Activated CD4-positive, alpha-beta memory T cell treated with anti-CD3 and anti-CD28 coated beads, Interleukin-2, amount 10 ng/mL, durations not matched to agents 7 days and 5 days (primary cell): ENCODE results near the gene RBFOX2. TPM values are rescaled to one million over a fixed set of nuclear protein-coding genes. Genes with fewer than 3 reads are reported as not detected.

Experiments
- CTCF ChIA-PET: fragments of 350-600 bp; sonication (Branson Sonifier 250); formaldehyde crosslinking; loops from one replicate; lab custom pipeline; 2021; ENCODE audit warnings: antibody characterized with exemption, inconsistent platforms; lab: Charles Lee
- POLR2A ChIA-PET: fragments of 350-600 bp; sonication (Branson Sonifier 250); formaldehyde crosslinking; loops from one replicate; lab custom pipeline; 2021; ENCODE audit warnings: antibody characterized with exemption; lab: Charles Lee
- DNase-seq: peaks from one replicate; pipeline ENCODE4 v3.0.0-alpha.2; 2020
- H3K27ac Mint-ChIP-seq: one replicate; pipeline ENCODE4 v1.8.0; 2021; ENCODE audit warnings: mild to moderate bottlenecking, mixed read lengths
- H3K27me3 Mint-ChIP-seq: one replicate; pipeline ENCODE4 v1.8.0; 2021; ENCODE audit warnings: mixed read lengths
- H3K36me3 Mint-ChIP-seq: one replicate; pipeline ENCODE4 v1.8.0; 2021; ENCODE audit warnings: low read depth, mixed read lengths
- H3K4me1 Mint-ChIP-seq: one replicate; pipeline ENCODE4 v1.8.0; 2021; ENCODE audit warnings: mixed read lengths
- H3K4me3 Mint-ChIP-seq: one replicate; pipeline ENCODE4 v1.8.0; 2021; ENCODE audit warnings: mild to moderate bottlenecking, mixed read lengths
- H3K9me3 Mint-ChIP-seq: one replicate; pipeline ENCODE4 v1.8.0; 2021; ENCODE audit warnings: mixed read lengths
- total RNA-seq, 2 experiments: library from RNA; stranded (reverse); gene quantifications; one replicate each; pipeline ENCODE4 v1.2.3, GENCODE V29; 2021

RBFOX2 gene
- total RNA-seq, 2 experiments from 2014 or later: 0.83 to 1.4 TPM

- Mint-ChIP-seq H3K4me3 (no peak overlapping the region), H3K36me3 (no peaks in the 10 kb centered on the region)
Measured at GRCh38 chr22:35958334-35958733, 70.3 kb downstream of the RBFOX2 start.

GRCh38 chr22:35957589-35957988 lies 71.0 kb downstream of the RBFOX2 start:
- ChIA-PET CTCF (no interaction called here), POLR2A (no interaction called here)
- no peak for DNase-seq
- Mint-ChIP-seq H3K27me3 (peaks cover 11% of the 10 kb centered on the region), H3K9me3 (no peaks in the 10 kb centered on the region), H3K4me3 (no peak overlapping the region), H3K27ac (no peak overlapping the region), H3K36me3 (no peaks in the 10 kb centered on the region), H3K4me1 (no peaks in the 10 kb centered on the region)

More at GRCh38 chr22:35958334-35958733, 70.3 kb downstream of the RBFOX2 start:
- Mint-ChIP-seq H3K4me1 (no peaks in the 10 kb centered on the region), H3K27ac (no peak overlapping the region), H3K9me3 (no peaks in the 10 kb centered on the region), H3K27me3 (peaks cover 12% of the 10 kb centered on the region)
- ChIA-PET POLR2A (no interaction called here), CTCF (no interaction called here)
- DNase-seq: no peak

DNA sequence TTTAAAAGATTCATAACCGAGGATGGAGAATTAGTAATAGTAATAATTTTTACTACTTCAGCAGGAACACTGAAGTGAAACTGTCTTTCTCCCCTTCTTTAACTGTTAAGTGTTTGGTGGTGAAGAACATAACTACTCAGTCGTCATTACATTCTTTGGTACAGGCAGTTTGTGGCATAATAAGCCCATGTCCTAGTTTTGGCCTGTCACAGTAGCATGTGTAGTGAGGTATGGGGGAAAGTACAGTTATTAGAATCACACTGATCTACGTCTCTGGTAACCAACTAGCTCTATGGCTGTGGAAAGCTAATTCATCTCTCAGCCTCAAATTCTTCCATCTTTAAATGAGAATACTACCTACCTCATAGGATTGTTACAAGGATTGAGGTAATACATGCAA lies 71.8 kb downstream of the RBFOX2 start:
- POLR2A ChIA-PET: no interaction called here
- CTCF ChIA-PET: no interaction called here
- Mint-ChIP-seq H3K4me3 (no peak overlapping the region), H3K36me3 (no peaks in the 10 kb centered on the region), H3K4me1 (no peaks in the 10 kb centered on the region), H3K9me3 (no peaks in the 10 kb centered on the region), H3K27me3 (peaks cover 9% of the 10 kb centered on the region), H3K27ac (no peak overlapping the region)
- DNase-seq: no peak

DNA sequence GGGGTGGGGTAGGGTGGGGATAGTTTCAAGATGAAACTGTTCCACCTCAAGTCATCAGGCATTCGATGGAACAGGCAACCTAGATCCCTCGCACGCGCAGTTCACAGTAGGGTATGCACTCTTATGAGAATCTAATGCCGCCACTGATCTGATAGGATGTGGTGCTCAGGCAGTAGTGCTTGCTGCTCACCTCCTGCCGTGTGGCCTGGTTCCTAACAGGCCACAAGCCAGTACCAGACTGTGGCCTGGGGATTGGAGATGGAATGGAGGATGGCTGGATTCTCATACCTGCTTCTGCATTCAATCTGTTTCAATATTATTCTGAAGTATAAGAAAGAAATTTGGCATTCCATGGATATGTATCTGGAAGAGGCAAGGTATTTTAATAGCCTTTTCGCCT lies 73.1 kb downstream of the RBFOX2 start:
- Mint-ChIP-seq H3K9me3 (no peaks in the 10 kb centered on the region), H3K36me3 (no peaks in the 10 kb centered on the region), H3K27ac (no peak overlapping the region), H3K27me3 (peaks cover 4% of the 10 kb centered on the region), H3K4me1 (no peaks in the 10 kb centered on the region), H3K4me3 (no peak overlapping the region)
- ChIA-PET CTCF (no interaction called here), POLR2A (no interaction called here)
- no peak for DNase-seq

DNA sequence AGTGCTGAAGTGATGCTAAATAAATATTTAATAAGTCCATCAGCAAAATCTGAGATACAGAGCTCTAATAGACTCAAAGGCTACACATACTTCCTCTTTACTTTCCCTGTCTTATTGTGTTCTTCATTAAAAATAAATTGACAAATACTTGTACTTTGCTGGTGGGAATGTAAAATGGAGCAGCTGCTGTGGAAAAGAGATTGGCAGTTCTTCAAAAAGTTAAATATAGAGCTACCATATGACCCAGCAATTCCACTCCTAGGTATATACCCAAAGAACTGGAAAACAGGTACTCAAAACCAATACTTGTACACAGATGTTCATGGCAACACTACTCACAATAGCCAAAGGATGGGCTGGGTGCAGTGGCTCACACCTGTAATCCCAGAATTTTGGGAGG lies 76.0 kb downstream of the RBFOX2 start:
- H3K4me3 Mint-ChIP-seq: no peak overlapping the region
- H3K36me3 Mint-ChIP-seq: no peaks in the 10 kb centered on the region
- ChIA-PET POLR2A (no interaction called here), CTCF (no interaction called here)
- no peaks in the 10 kb centered on the region for H3K4me1 Mint-ChIP-seq
- H3K27me3 Mint-ChIP-seq: peaks cover 5% of the 10 kb centered on the region
- no peaks in the 10 kb centered on the region for H3K9me3 Mint-ChIP-seq
- no peak overlapping the region for H3K27ac Mint-ChIP-seq
- DNase-seq: no peak

GRCh38 chr22:35950262-35950661 lies 78.4 kb downstream of the RBFOX2 start:
- Mint-ChIP-seq H3K27me3 (peaks cover 7% of the 10 kb centered on the region), H3K4me1 (no peaks in the 10 kb centered on the region), H3K36me3 (no peaks in the 10 kb centered on the region), H3K9me3 (no peaks in the 10 kb centered on the region), H3K27ac (no peak overlapping the region), H3K4me3 (no peak overlapping the region)
- POLR2A ChIA-PET: no interaction called here
- DNase-seq: no peak
- CTCF ChIA-PET: interaction anchor here (0.6 kb wide), 1 partner anchor 520 kb away, joined by 3 read pairs; no protein-coding TSS in a partner anchor

DNA sequence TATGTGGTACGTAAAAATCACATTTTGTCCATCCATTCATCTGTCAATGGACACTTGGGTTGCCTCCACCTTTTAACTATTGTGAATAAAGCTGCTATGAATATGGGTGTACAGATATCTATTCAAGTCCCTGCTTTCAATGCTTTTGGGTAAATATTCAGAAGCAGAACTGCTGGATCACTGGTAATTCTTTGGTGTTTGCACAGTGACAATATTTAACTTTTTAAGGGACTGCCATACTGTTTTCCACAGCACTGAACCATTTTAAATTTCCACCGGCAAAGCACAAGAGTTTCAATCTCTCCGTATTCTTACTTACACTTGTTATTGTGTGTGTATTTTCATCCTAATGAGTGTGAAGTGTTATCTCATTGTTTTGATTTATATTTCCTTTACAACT lies 79.4 kb downstream of the RBFOX2 start:
- no peaks in the 10 kb centered on the region for H3K9me3 Mint-ChIP-seq
- no peak overlapping the region for H3K4me3 Mint-ChIP-seq
- no peaks in the 10 kb centered on the region for H3K4me1 Mint-ChIP-seq
- CTCF ChIA-PET: no interaction called here
- no peak overlapping the region for H3K27ac Mint-ChIP-seq
- POLR2A ChIA-PET: no interaction called here
- no peaks in the 10 kb centered on the region for H3K36me3 Mint-ChIP-seq
- no peak for DNase-seq
- peaks cover 7% of the 10 kb centered on the region for H3K27me3 Mint-ChIP-seq

DNA sequence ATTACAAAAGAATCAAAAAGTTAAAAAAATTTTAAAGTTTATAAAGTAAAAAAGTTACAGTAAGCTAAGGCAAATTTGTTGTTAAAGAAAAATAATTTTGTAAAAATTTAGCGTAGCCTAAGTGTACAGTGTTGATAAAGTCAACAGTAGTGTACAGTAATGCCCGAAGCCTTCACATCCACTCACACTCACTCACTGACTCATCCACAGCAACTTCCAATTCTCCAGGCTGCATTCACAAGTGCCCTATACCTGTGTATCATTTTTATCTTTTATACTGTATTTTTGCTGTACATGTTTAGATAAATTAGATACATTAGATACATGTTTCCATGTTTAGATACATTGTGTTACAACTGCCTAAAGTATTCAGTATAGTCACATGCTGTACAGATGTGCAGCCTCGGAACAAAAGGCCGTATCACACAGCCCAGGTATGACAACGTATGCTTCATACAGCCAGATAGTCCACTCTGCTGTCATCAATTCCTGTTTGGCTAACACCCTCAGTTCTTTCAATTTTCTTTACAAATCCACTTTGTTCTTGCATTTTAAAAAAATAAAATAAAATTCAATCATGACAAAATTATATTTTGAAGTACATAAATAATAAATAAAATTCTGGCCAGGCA lies 80.7 kb downstream of the RBFOX2 start:
- peaks cover 7% of the 10 kb centered on the region for H3K27me3 Mint-ChIP-seq
- no peak overlapping the region for H3K4me3 Mint-ChIP-seq
- no peak for DNase-seq
- H3K4me1 Mint-ChIP-seq: no peaks in the 10 kb centered on the region
- H3K27ac Mint-ChIP-seq: no peak overlapping the region
- no peaks in the 10 kb centered on the region for H3K36me3 Mint-ChIP-seq
- no peaks in the 10 kb centered on the region for H3K9me3 Mint-ChIP-seq
- POLR2A ChIA-PET: no interaction called here
- CTCF ChIA-PET: interaction anchor here (0.7 to 1.7 kb wide), 3 partner anchors 28 to 157 kb away, joined by 3 to 6 read pairs (median 4); no protein-coding TSS in a partner anchor

DNA sequence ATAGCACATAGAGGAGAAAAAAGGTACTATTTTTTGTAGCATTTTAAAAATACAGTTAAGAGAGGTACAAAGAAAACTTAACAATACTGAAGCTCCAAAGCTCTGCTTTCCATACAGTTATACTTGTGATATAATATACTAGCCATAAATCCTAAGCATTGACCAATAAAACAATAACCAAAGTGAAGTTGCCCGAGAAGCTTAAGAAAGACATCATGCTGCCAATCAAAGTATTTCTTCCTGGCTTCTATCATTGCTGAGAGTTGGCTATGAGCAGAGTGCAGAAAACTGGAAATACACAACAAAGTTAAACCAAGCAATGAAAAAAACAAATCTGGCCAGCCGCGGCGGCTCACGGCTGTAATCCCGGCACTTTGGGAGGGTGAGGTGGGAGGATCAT lies 84.2 kb downstream of the RBFOX2 start:
- Mint-ChIP-seq H3K36me3 (no peaks in the 10 kb centered on the region), H3K27ac (no peak overlapping the region), H3K9me3 (no peaks in the 10 kb centered on the region), H3K27me3 (peaks cover 16% of the 10 kb centered on the region), H3K4me3 (no peak overlapping the region), H3K4me1 (no peaks in the 10 kb centered on the region)
- no peak for DNase-seq
- ChIA-PET CTCF (no interaction called here), POLR2A (no interaction called here)

- Mint-ChIP-seq H3K36me3 (no peaks in the 10 kb centered on the region), H3K27ac (no peak overlapping the region), H3K4me1 (no peaks in the 10 kb centered on the region), H3K27me3 (peaks cover 11% of the 10 kb centered on the region), H3K9me3 (no peaks in the 10 kb centered on the region), H3K4me3 (no peak overlapping the region)
- ChIA-PET CTCF (interaction anchor here (1.1 kb wide), 1 partner anchor 590 kb away, joined by 3 read pairs; no protein-coding TSS in a partner anchor), POLR2A (no interaction called here)
- DNase-seq: no peak
Measured at GRCh38 chr22:35940166-35940565, 88.5 kb downstream of the RBFOX2 start.

GRCh38 chr22:35938226-35938625 lies 90.4 kb downstream of the RBFOX2 start:
- Mint-ChIP-seq H3K27me3 (peaks cover 11% of the 10 kb centered on the region), H3K36me3 (no peaks in the 10 kb centered on the region), H3K4me3 (no peak overlapping the region), H3K9me3 (no peaks in the 10 kb centered on the region), H3K4me1 (no peaks in the 10 kb centered on the region), H3K27ac (no peak overlapping the region)
- no peak for DNase-seq
- CTCF ChIA-PET: no interaction called here
- POLR2A ChIA-PET: interaction anchor here (1.3 kb wide), 1 partner anchor 10 kb away, joined by 4 read pairs; no protein-coding TSS in a partner anchor

DNA sequence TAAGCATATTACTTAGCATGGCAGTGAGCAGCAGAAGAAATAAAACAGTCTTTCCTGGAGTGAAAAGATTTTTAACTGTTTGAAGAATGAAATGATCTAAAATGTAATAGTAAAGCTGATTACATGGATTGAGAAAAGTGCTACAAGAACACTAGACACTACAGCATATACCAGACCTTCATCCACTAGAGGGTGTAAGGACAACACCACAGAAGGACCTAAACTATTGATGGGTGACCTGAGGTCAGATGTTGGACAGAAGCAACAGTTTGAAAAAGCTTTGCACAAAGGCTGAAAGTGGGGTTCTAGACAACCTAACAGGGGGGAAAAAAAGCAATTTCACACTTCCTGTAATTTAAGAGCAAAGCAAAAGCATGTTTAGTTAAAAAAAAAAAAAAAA lies 97.7 kb downstream of the RBFOX2 start:
- ChIA-PET CTCF (interaction anchor here (0.7 to 2.6 kb wide), 2 partner anchors 12 to 194 kb away, joined by 3 to 9 read pairs; no protein-coding TSS in a partner anchor), POLR2A (no interaction called here)
- Mint-ChIP-seq H3K4me1 (no peaks in the 10 kb centered on the region), H3K27me3 (peaks cover 2% of the 10 kb centered on the region), H3K36me3 (no peaks in the 10 kb centered on the region), H3K4me3 (no peak overlapping the region), H3K27ac (no peak overlapping the region), H3K9me3 (no peaks in the 10 kb centered on the region)
- no peak for DNase-seq

GRCh38 chr22:35928285-35928798 lies 100.3 kb downstream of the RBFOX2 start:
- H3K4me3 Mint-ChIP-seq: no peak overlapping the region
- POLR2A ChIA-PET: interaction anchor here (1.7 kb wide), 1 partner anchor 9 kb away, joined by 4 read pairs; no protein-coding TSS in a partner anchor
- CTCF ChIA-PET: no interaction called here
- H3K27ac Mint-ChIP-seq: no peak overlapping the region
- no peak for DNase-seq
- H3K4me1 Mint-ChIP-seq: no peaks in the 10 kb centered on the region
- peaks cover 2% of the 10 kb centered on the region for H3K27me3 Mint-ChIP-seq
- H3K36me3 Mint-ChIP-seq: no peaks in the 10 kb centered on the region
- no peaks in the 10 kb centered on the region for H3K9me3 Mint-ChIP-seq
